Activated CD8-positive, alpha-beta T cell treated with anti-CD3 and anti-CD28 coated beads, Interleukin-2, amount 10 ng/mL, durations not matched to agents 7 days and 5 days (primary cell): ENCODE data around the gene TCN2. TPM values are rescaled to one million over a fixed set of nuclear protein-coding genes. Genes with fewer than 3 reads are reported as not detected.
A peak's percentile ranks its signal among the peaks of the same experiment; 100 is the strongest.

Experiments
- ATAC-seq: fragments of 150-1000 bp; cut with Tn5 transposase; one replicate; pipeline ENCODE4 v1.10.0; 2021; ENCODE audit warnings: moderate library complexity
- CTCF ChIA-PET: fragments of 350-600 bp; sonication (Branson Sonifier 250); formaldehyde crosslinking; loops from one replicate; lab custom pipeline; 2021; ENCODE audit warnings: antibody characterized with exemption; lab: Charles Lee
- POLR2A ChIA-PET: fragments of 350-600 bp; sonication (Branson Sonifier 250); formaldehyde crosslinking; loops from one replicate; lab custom pipeline; 2021; ENCODE audit warnings: antibody characterized with exemption; lab: Charles Lee
- DNase-seq: peaks from one replicate; pipeline ENCODE4 v3.0.0-alpha.2; 2020
- H3K27ac Mint-ChIP-seq: one replicate; pipeline ENCODE4 v1.8.0; 2021; ENCODE audit warnings: mild to moderate bottlenecking, mixed read lengths
- H3K27me3 Mint-ChIP-seq: one replicate; pipeline ENCODE4 v1.8.0; 2021; ENCODE audit warnings: low read depth, mixed read lengths
- H3K36me3 Mint-ChIP-seq: one replicate; pipeline ENCODE4 v1.8.0; 2021; ENCODE audit warnings: low read depth, mixed read lengths
- H3K4me1 Mint-ChIP-seq: one replicate; pipeline ENCODE4 v1.8.0; 2021; ENCODE audit warnings: low read depth, mixed read lengths
- H3K4me3 Mint-ChIP-seq: one replicate; pipeline ENCODE4 v1.8.0; 2021; ENCODE audit warnings: mild to moderate bottlenecking, mixed read lengths
- H3K9me3 Mint-ChIP-seq: one replicate; pipeline ENCODE4 v1.8.0; 2022; ENCODE audit warnings: mixed read lengths; ENCODE audit not compliant: insufficient read depth
- total RNA-seq, 2 experiments: library from RNA; stranded (reverse); gene quantifications; one replicate each; pipeline ENCODE4 v1.2.3, GENCODE V29; 2021

Gene TCN2
- total RNA-seq, 2 experiments from 2014 or later = 0.24 to 0.34 TPM

DNA sequence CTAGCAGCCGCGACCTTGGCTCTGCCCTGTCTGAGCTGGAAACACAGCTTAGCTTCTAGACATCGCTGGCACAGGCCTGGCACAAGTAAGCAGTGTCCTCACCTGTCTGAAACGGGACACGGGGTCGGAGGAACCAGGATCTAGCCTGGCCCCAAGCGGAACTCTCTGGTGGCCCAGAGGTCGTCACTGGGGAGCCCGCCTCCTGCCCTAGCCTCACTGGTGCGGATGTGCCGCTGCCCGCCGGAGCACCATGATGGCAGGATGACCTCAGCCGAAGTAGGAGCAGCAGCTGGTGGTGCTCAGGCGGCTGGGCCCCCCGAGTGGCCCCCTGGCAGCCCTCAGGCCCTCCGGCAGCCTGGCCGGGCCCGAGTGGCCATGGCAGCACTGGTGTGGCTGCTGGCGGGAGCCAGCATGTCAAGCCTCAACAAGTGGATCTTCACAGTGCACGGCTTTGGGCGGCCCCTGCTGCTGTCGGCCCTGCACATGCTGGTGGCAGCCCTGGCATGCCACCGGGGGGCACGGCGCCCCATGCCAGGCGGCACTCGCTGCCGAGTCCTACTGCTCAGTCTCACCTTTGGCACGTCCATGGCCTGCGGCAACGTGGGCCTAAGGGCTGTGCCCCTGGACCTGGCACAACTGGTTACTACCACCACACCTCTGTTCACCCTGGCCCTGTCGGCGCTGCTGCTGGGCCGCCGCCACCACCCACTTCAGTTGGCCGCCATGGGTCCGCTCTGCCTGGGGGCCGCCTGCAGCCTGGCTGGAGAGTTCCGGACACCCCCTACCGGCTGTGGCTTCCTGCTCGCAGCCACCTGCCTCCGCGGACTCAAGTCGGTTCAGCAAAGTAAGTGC is 29.5 kb downstream of the TCN2 start:
- H3K36me3 Mint-ChIP-seq = peaks cover 9% of the 10 kb centered on the region
- ATAC-seq (no peak), DNase-seq (peak; percentile 26)
- no peaks in the 10 kb centered on the region for H3K9me3 Mint-ChIP-seq
- peak overlapping the region; percentile 35 for H3K27ac Mint-ChIP-seq
- POLR2A ChIA-PET = interaction anchor here (0.6 to 2.4 kb wide), 5 partner anchors 13 to 285 kb away, joined by 3 to 16 read pairs (median 5); no protein-coding TSS in a partner anchor
- H3K27me3 Mint-ChIP-seq = no peaks in the 10 kb centered on the region
- H3K4me3 Mint-ChIP-seq = peak overlapping the region; percentile 69
- H3K4me1 Mint-ChIP-seq = peaks cover 18% of the 10 kb centered on the region
- CTCF ChIA-PET = interaction anchor here (0.6 to 4.5 kb wide), 12 partner anchors 7 to 284 kb away, joined by 3 to 179 read pairs (median 24); partner anchors contain the start of genes DUSP18 and TCN2

DNA sequence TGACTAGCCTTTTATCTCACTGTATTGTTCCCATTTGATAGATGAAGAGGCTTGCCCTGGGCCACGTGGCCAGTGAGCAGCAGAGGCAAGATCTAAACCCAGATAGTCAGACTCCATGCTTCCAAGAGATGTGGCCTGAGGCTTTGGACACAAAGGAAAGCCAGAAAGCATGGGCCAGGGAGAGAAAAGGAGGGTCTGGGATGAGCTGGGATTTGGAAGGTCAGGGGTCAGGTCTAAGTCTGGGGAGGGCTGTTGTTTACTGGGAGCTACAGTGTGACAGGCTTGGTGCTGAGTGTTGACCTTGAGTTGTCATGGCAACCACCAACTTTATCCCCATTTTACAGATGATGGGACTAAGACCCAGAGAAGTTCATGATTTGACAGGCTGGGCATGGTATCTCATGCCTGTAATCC is 30.7 kb downstream of the TCN2 start:
- POLR2A ChIA-PET = no interaction called here
- H3K9me3 Mint-ChIP-seq = no peaks in the 10 kb centered on the region
- H3K27ac Mint-ChIP-seq = no peak overlapping the region
- peaks cover 9% of the 10 kb centered on the region for H3K36me3 Mint-ChIP-seq
- ATAC-seq (no peak), DNase-seq (no peak)
- H3K4me3 Mint-ChIP-seq = peak overlapping the region; percentile 1
- no peaks in the 10 kb centered on the region for H3K27me3 Mint-ChIP-seq
- CTCF ChIA-PET = interaction anchor here (1.2 to 4.5 kb wide), 2 partner anchors 12 to 118 kb away, joined by 5 to 57 read pairs; no protein-coding TSS in a partner anchor
- H3K4me1 Mint-ChIP-seq = peaks cover 18% of the 10 kb centered on the region

DNA sequence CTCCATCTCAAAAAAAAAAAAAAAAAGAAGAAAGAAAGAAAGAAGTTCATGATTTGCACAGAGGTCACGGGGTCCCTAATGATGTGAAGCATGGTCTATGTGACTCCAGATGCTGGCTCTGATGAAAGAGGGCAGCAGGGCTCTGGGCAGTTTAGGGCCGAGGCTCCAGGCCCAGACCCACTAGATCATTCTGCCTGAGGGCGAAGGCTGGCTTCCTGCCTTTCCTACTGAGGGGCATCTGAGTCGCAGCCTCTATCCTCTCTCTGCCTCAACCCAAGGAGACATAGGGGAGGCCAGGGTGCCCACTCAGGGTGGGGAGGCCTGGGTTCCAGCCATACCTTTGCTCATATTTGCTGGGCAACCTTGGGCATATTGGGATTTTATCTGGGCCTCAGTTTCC is 33.4 kb downstream of the TCN2 start:
- Mint-ChIP-seq H3K4me3 (no peak overlapping the region), H3K27me3 (no peaks in the 10 kb centered on the region), H3K4me1 (peaks cover 9% of the 10 kb centered on the region), H3K9me3 (no peaks in the 10 kb centered on the region), H3K27ac (no peak overlapping the region), H3K36me3 (peaks cover 9% of the 10 kb centered on the region)
- no peak for ATAC-seq
- ChIA-PET CTCF (no interaction called here), POLR2A (no interaction called here)
- no peak for DNase-seq

DNA sequence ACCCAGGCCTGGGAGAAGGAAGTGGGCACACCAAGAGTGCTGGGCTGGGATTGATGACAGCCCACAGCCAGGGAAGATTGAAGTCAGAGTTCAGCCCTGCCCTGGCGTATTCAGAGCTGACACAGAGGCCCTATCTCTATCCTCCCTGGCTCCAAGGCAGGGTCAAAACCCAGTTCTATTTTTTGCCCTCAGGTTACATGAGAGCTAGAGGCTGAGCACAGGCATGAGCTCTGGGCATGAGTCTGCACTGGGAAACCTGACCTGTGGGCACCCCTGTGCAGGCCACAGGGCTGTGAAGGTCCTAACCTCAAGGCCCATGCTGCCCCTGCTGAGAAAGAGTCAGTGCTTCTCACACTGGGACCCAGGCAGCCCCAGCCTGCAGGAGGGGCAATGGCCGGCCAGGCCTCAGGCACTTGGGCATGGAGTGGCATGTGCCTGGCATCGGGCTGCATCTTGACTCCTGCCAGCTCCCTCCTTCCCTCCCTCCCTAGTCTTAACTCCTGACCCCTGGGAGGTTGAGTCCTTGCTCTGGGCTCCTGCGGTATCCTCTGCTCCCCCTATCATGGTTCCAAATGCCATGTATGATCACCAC is 34.0 kb downstream of the TCN2 start:
- ChIA-PET CTCF (no interaction called here), POLR2A (no interaction called here)
- Mint-ChIP-seq H3K4me1 (peaks cover 8% of the 10 kb centered on the region), H3K27me3 (no peaks in the 10 kb centered on the region), H3K4me3 (no peak overlapping the region), H3K36me3 (peaks cover 9% of the 10 kb centered on the region), H3K27ac (no peak overlapping the region), H3K9me3 (no peaks in the 10 kb centered on the region)
- ATAC-seq = no peak
- no peak for DNase-seq

DNA sequence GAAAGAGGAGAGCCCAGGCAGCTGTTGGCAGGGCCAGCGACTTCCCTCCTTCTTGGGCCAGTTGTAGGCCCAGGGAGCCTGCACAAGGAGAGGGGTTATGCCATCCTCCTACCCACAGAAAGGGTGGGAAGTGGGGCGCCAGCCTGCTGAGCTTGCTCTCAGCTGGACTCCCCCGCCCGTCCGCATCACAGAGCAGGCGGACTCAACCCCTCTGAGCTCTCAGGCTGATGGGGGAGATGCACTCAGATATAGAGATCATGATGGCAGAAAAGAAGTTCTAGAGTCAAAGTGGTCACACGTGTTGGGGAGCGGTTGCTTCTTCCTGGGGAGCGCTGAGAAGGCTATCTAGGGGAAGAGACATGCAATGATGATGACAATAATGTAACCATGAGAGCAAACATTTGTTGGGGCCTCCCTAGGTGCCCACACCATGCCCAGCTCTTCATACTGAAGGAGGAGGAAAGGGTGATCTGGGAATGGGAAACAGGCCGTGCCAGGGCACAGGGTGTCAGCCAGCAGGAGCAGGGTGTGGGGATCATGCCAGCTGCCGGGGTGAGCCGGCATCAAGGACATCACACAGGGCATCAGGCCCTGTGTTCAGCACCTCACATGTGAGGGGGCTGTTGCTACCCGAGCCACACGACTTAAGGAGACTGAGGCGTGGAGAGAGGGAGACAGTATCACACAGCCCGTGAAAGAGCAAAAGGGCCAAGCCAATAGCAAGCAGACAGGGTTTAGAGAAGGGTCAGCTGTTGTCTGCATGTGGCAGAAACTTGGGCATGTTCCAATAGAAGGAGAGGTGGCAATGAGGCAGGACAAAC is 36.3 kb downstream of the TCN2 start:
- H3K27me3 Mint-ChIP-seq = no peaks in the 10 kb centered on the region
- DNase-seq (no peak), ATAC-seq (no peak)
- POLR2A ChIA-PET = no interaction called here
- peaks cover 5% of the 10 kb centered on the region for H3K36me3 Mint-ChIP-seq
- H3K4me3 Mint-ChIP-seq = no peak overlapping the region
- H3K9me3 Mint-ChIP-seq = no peaks in the 10 kb centered on the region
- H3K27ac Mint-ChIP-seq = no peak overlapping the region
- CTCF ChIA-PET = interaction anchor here (2.4 kb wide), 1 partner anchor 9 kb away, joined by 18 read pairs; the partner anchor contains the start of gene SLC35E4
- peaks cover 3% of the 10 kb centered on the region for H3K4me1 Mint-ChIP-seq

DNA sequence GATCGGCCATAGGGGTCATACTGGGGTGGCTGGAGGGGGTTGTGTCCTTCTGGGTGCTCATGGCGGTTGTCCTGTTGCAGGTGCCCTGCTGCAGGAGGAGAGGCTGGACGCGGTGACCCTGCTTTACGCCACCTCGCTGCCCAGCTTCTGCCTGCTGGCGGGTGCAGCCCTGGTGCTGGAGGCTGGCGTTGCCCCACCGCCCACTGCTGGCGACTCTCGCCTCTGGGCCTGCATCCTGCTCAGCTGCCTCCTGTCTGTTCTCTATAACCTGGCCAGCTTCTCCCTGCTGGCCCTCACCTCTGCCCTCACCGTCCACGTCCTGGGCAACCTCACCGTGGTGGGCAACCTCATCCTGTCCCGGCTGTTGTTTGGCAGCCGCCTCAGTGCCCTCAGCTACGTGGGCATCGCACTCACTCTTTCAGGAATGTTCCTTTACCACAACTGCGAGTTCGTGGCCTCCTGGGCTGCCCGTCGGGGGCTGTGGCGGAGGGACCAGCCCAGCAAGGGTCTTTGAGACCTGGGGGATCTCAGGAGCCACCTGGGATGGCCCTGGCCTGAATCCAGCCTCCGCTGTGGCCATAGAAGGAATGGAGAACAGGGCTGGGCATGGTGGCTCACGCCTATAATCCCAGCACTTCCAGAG is 39.7 kb downstream of the TCN2 start:
- ATAC-seq (no peak), DNase-seq (no peak)
- Mint-ChIP-seq H3K4me3 (no peak overlapping the region), H3K4me1 (peaks cover 18% of the 10 kb centered on the region), H3K27me3 (no peaks in the 10 kb centered on the region), H3K27ac (no peak overlapping the region), H3K36me3 (no peaks in the 10 kb centered on the region), H3K9me3 (no peaks in the 10 kb centered on the region)
- CTCF ChIA-PET = interaction anchor here (1.6 kb wide), 1 partner anchor 12 kb away, joined by 13 read pairs; the partner anchor contains the start of gene SLC35E4
- POLR2A ChIA-PET = no interaction called here

DNA sequence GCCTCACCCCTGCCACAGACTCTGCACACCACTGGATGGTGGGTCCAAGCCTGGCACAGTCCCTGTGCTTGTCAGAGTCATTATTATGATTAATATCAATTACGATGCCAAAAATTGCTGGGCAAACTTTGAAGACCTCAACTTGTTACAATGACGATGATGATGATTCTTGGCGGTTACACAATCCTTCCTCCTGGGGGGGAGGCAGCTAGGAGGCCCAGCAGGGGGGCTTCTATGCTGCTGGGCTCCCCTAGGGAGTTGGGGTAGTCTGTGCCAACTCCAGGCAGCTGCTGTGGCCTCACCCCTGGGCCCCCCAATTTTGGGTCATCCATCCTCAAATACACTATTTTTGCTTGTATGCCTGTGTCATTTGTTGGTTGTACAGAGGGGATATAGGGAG is 40.6 kb downstream of the TCN2 start:
- CTCF ChIA-PET = interaction anchor here (4.9 kb wide), 1 partner anchor 12 kb away, joined by 57 read pairs; the partner anchor contains the start of gene SLC35E4
- Mint-ChIP-seq H3K27ac (no peak overlapping the region), H3K4me1 (peaks cover 25% of the 10 kb centered on the region), H3K36me3 (no peaks in the 10 kb centered on the region), H3K9me3 (no peaks in the 10 kb centered on the region), H3K4me3 (no peak overlapping the region), H3K27me3 (no peaks in the 10 kb centered on the region)
- DNase-seq = no peak
- POLR2A ChIA-PET = no interaction called here
- no peak for ATAC-seq

DNA sequence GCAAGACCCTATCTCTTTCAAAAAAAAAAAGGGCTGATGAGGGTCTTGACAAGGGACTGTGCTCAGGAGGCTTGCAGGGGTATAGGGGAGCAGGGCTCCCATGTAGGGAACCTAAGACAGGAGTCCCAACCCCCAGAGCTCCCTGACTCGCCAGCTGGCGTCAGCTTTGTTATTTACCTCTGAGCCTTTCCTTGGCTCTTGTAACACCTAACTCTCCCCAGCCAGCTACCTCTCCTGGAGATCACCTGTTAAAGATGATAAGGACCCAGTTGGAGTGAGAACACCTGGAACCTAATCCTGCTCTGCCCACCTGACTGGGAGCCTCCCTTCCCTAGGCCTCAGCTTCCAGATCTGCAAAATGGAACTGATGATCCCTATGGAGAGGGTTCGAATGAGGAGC is 41.9 kb downstream of the TCN2 start:
- no peak for ATAC-seq
- H3K4me3 Mint-ChIP-seq = no peak overlapping the region
- no peak for DNase-seq
- peaks cover 25% of the 10 kb centered on the region for H3K4me1 Mint-ChIP-seq
- ChIA-PET CTCF (interaction anchor here (0.7 to 4.9 kb wide), 6 partner anchors 10 to 436 kb away, joined by 3 to 57 read pairs (median 5); partner anchors contain the start of genes DUSP18 and SLC35E4), POLR2A (interaction anchor here (2.6 kb wide), 1 partner anchor 13 kb away, joined by 8 read pairs; the partner anchor contains the start of gene SLC35E4)
- H3K36me3 Mint-ChIP-seq = no peaks in the 10 kb centered on the region
- H3K9me3 Mint-ChIP-seq = no peaks in the 10 kb centered on the region
- no peaks in the 10 kb centered on the region for H3K27me3 Mint-ChIP-seq
- H3K27ac Mint-ChIP-seq = peak overlapping the region; percentile 76

DNA sequence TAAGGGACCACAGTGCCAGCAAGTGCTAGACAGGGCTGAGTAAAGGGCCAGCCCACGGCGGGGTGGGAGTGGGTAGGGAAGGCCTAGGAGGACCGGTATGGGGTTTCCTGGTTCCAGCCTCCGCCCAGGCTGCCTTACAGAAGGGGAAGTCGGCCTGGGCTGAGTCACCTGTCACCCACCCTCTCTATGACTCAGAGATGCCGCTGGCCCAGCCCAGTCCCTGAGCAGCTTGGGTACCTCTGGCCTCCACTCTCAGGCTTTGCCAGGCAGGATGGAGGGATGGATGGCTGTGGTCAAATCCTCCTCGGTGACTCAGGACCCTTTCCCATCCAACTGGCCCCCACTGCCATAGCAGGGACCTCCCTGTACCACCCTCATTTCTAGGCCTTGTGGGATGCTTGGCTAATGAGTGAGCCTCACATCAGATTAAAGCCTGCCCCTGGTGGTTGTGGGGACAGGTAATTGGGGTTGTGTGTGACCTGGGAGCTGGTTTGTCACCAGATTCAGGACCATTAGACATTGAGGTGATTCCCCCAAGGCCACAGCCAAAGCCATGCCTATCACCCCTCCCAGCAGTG is 42.5 kb downstream of the TCN2 start:
- POLR2A ChIA-PET = interaction anchor here (2.6 kb wide), 1 partner anchor 14 kb away, joined by 8 read pairs; the partner anchor contains the start of gene SLC35E4
- H3K36me3 Mint-ChIP-seq = no peaks in the 10 kb centered on the region
- ATAC-seq = peak; percentile 96
- DNase-seq = peak; percentile 77
- peak overlapping the region; percentile 76 for H3K27ac Mint-ChIP-seq
- CTCF ChIA-PET = interaction anchor here (0.6 to 4.9 kb wide), 10 partner anchors 10 to 673 kb away, joined by 3 to 57 read pairs (median 4); partner anchors contain the start of genes DUSP18 and SLC35E4
- H3K9me3 Mint-ChIP-seq = no peaks in the 10 kb centered on the region
- H3K4me3 Mint-ChIP-seq = no peak overlapping the region
- H3K4me1 Mint-ChIP-seq = peaks cover 25% of the 10 kb centered on the region
- H3K27me3 Mint-ChIP-seq = no peaks in the 10 kb centered on the region

DNA sequence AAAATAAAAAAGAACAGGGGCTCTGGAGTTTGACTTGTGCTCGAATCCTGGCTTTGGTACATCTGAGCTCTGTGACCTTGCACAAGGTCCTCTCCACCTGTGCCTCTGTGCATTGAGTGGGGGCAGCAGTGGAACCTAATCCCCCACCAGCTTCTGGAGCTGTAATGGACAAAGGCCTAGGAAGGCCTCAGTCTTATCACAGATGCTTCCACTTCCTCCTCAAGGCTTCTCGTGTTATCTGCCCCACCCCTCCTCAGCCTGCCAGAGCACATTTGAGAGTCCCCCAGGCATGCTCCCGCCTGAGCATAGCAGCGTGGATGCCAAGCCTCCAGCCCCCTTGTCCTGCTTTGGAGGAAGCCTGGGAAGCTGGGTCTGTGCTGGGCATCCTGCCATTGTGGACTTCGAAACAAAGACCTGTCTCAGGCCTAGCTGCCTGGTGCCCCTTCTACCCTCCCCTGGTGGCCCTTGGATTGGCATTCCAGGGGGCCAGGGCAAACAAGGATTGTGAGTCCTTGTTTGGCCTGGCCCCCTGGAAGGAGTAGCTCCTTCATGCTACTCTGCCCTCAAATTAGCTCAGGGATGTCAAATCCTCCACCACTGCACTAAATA is 43.6 kb downstream of the TCN2 start:
- DNase-seq = no peak
- Mint-ChIP-seq H3K4me1 (peaks cover 25% of the 10 kb centered on the region), H3K4me3 (no peak overlapping the region), H3K36me3 (no peaks in the 10 kb centered on the region), H3K27ac (no peak overlapping the region), H3K9me3 (no peaks in the 10 kb centered on the region), H3K27me3 (no peaks in the 10 kb centered on the region)
- no peak for ATAC-seq
- POLR2A ChIA-PET = interaction anchor here (2.6 kb wide), 1 partner anchor 15 kb away, joined by 8 read pairs; the partner anchor contains the start of gene SLC35E4
- CTCF ChIA-PET = interaction anchor here (0.6 to 4.9 kb wide), 7 partner anchors 9 to 672 kb away, joined by 3 to 57 read pairs (median 3); partner anchors contain the start of genes DUSP18 and SLC35E4
